ENCODE measurements around the gene UFSP1.

Gene UFSP1

GRCh38 chr7:100873599-100874299, 15.8 kb downstream of the UFSP1 start:
- peak overlapping the region; percentile 85 to 93 for H3K27ac ChIP-seq
- no peaks in the 10 kb centered on the region for H3K27me3 ChIP-seq
- peak in 1 of 2 donors; percentile 60 for DNase-seq
- no peaks in the 10 kb centered on the region for H3K9me3 ChIP-seq
- no peak for TF ChIP-seq CTCF (IDR thresholded peaks at IDR 0.05)
- H3K4me1 ChIP-seq = peaks cover 7 to 48% (median 36%) of the 10 kb centered on the region in 4 donors
- intact Hi-C loops (cut with DNase I; ENCODE audit: low total_unique reads) = no loop called here
- H3K36me3 ChIP-seq = peaks cover 29 to 47% (median 44%) of the 10 kb centered on the region in 3 donors
- H3K4me3 ChIP-seq = peak overlapping the region; percentile 67 to 88

GRCh38 chr7:100867776-100868485, 21.6 kb downstream of the UFSP1 start:
- no peak for TF ChIP-seq CTCF (IDR thresholded peaks at IDR 0.05)
- Histone ChIP-seq H3K36me3 (peaks cover 20 to 41% (median 28%) of the 10 kb centered on the region in 3 donors), H3K4me3 (peak overlapping the region; percentile 69 to 93), H3K27ac (peak overlapping the region; percentile 97 to 99), H3K4me1 (peaks cover 0 to 35% (median 26%) of the 10 kb centered on the region in 4 donors), H3K27me3 (no peaks in the 10 kb centered on the region), H3K9me3 (no peaks in the 10 kb centered on the region)
- no peak for DNase-seq
- intact Hi-C loops (cut with DNase I; ENCODE audit: low total_unique reads) = loop anchor here (10.0 kb wide), 1 partner anchor 403 kb away; the partner anchor contains the start of gene SPACDR

- H3K36me3 ChIP-seq = peaks cover 18 to 41% (median 23%) of the 10 kb centered on the region in 3 donors
- TF ChIP-seq CTCF (IDR thresholded peaks at IDR 0.05) = no peak
Measured at GRCh38 chr7:100867040-100867775, 22.3 kb downstream of the UFSP1 start, which contains the start of gene TRIP6. TRIP6 (plus strand) TSS chr7:100867387; CDS start chr7:100867498, 111 bp downstream.

GRCh38 chr7:100866729-100867039, 22.8 kb downstream of the UFSP1 start:
- H3K27ac ChIP-seq = peak overlapping the region; percentile 97 to 99
- peak overlapping the region; percentile 69 to 93 for H3K4me3 ChIP-seq
- no peaks in the 10 kb centered on the region for H3K27me3 ChIP-seq
- H3K36me3 ChIP-seq = peaks cover 19 to 41% (median 26%) of the 10 kb centered on the region in 3 donors
- TF ChIP-seq CTCF (IDR thresholded peaks at IDR 0.05) = no peak
- peaks cover 0 to 35% (median 26%) of the 10 kb centered on the region in 4 donors for H3K4me1 ChIP-seq
- no peak for DNase-seq
- no peaks in the 10 kb centered on the region for H3K9me3 ChIP-seq
- intact Hi-C loops (cut with DNase I; ENCODE audit: low total_unique reads) = loop anchor here (10.0 kb wide), 1 partner anchor 402 kb away; the partner anchor contains the start of gene SPACDR

More at GRCh38 chr7:100867040-100867775, 22.3 kb downstream of the UFSP1 start, which contains the start of gene TRIP6:
- no peaks in the 10 kb centered on the region for H3K27me3 ChIP-seq
- H3K27ac ChIP-seq = peak within 1 kb of the TSS; percentile 97 to 99
- intact Hi-C loops (cut with DNase I; ENCODE audit: low total_unique reads) = loop anchor here (10.0 kb wide), 1 partner anchor 402 kb away; the partner anchor contains the start of gene SPACDR
- H3K4me3 ChIP-seq = peak within 1 kb of the TSS; percentile 69 to 93
- DNase-seq = peak; percentile 94 to 97
- H3K4me1 ChIP-seq = peaks cover 0 to 35% (median 26%) of the 10 kb centered on the region in 4 donors
- no peaks in the 10 kb centered on the region for H3K9me3 ChIP-seq
